K562 (cell line): ENCODE results near the gene SNX15. TPM values are rescaled to one million over a fixed set of nuclear protein-coding genes. Genes with fewer than 3 reads are reported as not detected.

Experiments
- CAMTA2 ChIP-seq: fragments of 250-450 bp; sonication (Bioruptor Pico); conservative IDR thresholded peaks from 2 replicates; pipeline ENCODE4 v1.5.1; 2022
- CBX2 ChIP-seq: fragments of 200-600 bp; sonication (generic); IDR thresholded peaks from one replicate; pipeline ENCODE4 v1.6.1; 2012; ENCODE audit warnings: mild to moderate bottlenecking, low read length, inconsistent platforms; ENCODE audit not compliant: insufficient read depth, poor library complexity, severe bottlenecking
- DLX4 ChIP-seq: fragments of 250-450 bp; sonication (Bioruptor Pico); IDR thresholded peaks from 2 replicates; pipeline ENCODE4 v1.6.1; 2021; ENCODE audit warnings: mild to moderate bottlenecking
- DPF2 ChIP-seq: fragments of 450-650 bp; IDR thresholded peaks from 2 replicates; pipeline ENCODE4 v1.6.1; 2016
- EHMT2 ChIP-seq: fragments of 450-650 bp; IDR thresholded peaks from 2 replicates; pipeline ENCODE4 v1.6.1; 2018; ENCODE audit warnings: antibody characterized with exemption
- ELF1 ChIP-seq: fragments of 200-800 bp; sonication (Bioruptor generic); IDR thresholded peaks from 2 replicates; pipeline ENCODE4 v1.6.1; 2016; ENCODE audit warnings: missing genetic modification characterization, missing compliant biosample characterization
- ELF4 ChIP-seq: fragments of 450-650 bp; formaldehyde crosslinking; IDR thresholded peaks from 2 replicates; pipeline ENCODE4 v1.4.0; 2022; ENCODE audit warnings: missing genetic modification characterization
- FOXA3 ChIP-seq, 2 experiments: fragments of 450-650 bp in 1 of 2; sonication (generic) in 1 of 2; formaldehyde crosslinking; IDR thresholded peaks in 1 of 2; conservative IDR thresholded peaks in 1 of 2; 2 replicates each; pipeline versions ENCODE4 v1.4.0 to v1.8.0; 2020 to 2022; ENCODE audit warnings: mild to moderate bottlenecking in 2 of 2, missing genetic modification reagents in 1 of 2
- HNRNPK ChIP-seq: fragments of 200-400 bp; formaldehyde crosslinking; IDR thresholded peaks from one replicate; pipeline ENCODE4 v1.6.1; 2018; ENCODE audit warnings: mild to moderate bottlenecking, low read depth, low read length; ENCODE audit not compliant: poor library complexity, severe bottlenecking
- MEF2A ChIP-seq: IDR thresholded peaks from 2 replicates; pipeline ENCODE4 v1.6.1; 2011; ENCODE audit warnings: low read depth, mild to moderate bottlenecking, low read length, moderate library complexity; ENCODE audit not compliant: control insufficient read depth
- MEF2D ChIP-seq: conservative IDR thresholded peaks from 2 replicates; pipeline ENCODE4 v1.6.1; 2016; ENCODE audit warnings: low read depth, missing genetic modification characterization, missing compliant biosample characterization
- MTA3 ChIP-seq: fragments of 450-650 bp; formaldehyde crosslinking; IDR thresholded peaks from 2 replicates; pipeline ENCODE4 v1.6.1; 2017; ENCODE audit warnings: mild to moderate bottlenecking, borderline replicate concordance
- OTX1 ChIP-seq: fragments of 450-650 bp; formaldehyde crosslinking; IDR thresholded peaks from 2 replicates; pipeline ENCODE4 v1.4.0; 2022; ENCODE audit warnings: mild to moderate bottlenecking
- PCBP1 ChIP-seq: fragments of 200-400 bp; formaldehyde crosslinking; IDR thresholded peaks from 2 replicates; pipeline ENCODE4 v1.6.1; 2018; ENCODE audit warnings: mild to moderate bottlenecking, low read depth, low read length; ENCODE audit not compliant: poor library complexity, severe bottlenecking
- RFX5 ChIP-seq: IDR thresholded peaks from 2 replicates; pipeline ENCODE4 v1.6.1; 2011; ENCODE audit warnings: low read depth, mild to moderate bottlenecking, improper control_type of control experiment, low read length
- RUNX1 ChIP-seq: sonication (generic); IDR thresholded peaks from 2 replicates; pipeline ENCODE4 v1.6.1; 2016; ENCODE audit warnings: antibody characterized with exemption, low read depth
- ZBTB1 ChIP-seq: sonication (generic); formaldehyde crosslinking; IDR thresholded peaks from 2 replicates; pipeline ENCODE4 v1.8.1; 2023; ENCODE audit warnings: missing genetic modification reagents, low read depth, mild to moderate bottlenecking, borderline replicate concordance
- ZC3H11A ChIP-seq: IDR thresholded peaks from 2 replicates; pipeline ENCODE4 v1.6.1; 2012; ENCODE audit warnings: low read depth, low read length, improper control_type of control experiment
- ZNF23 ChIP-seq: fragments of 250-450 bp; sonication (Bioruptor Pico); IDR thresholded peaks from 2 replicates; pipeline ENCODE4 v1.4.0; 2020; ENCODE audit warnings: mild to moderate bottlenecking
- ZNF41 ChIP-seq: fragments of 250-450 bp; sonication (Bioruptor Pico); conservative IDR thresholded peaks from 2 replicates; pipeline ENCODE4 v1.4.0; 2020; ENCODE audit warnings: mild to moderate bottlenecking
- polyA plus RNA-seq, 8 experiments: library from polyadenylated mRNA; depleted of rRNA in 4 of 8; stranded (reverse) in 5 of 8; unstranded in 3 of 8; fragments of >200 nt; fragmentation: Nextera tagmentation in 2 of 8; fragmentation: Illumina TruSeq in 1 of 8; extraction: Ambion mirVana in 2 of 8; extraction: Trizol in 1 of 8; gene quantifications; 2 replicates each; pipeline versions ENCODE4 v1.2.1 to v1.2.3, GENCODE V29; 2011 to 2014; ENCODE audit warnings: inconsistent platforms in 1 of 8, missing spikeins in 1 of 8
- total RNA-seq, 7 experiments: library from RNA; depleted of rRNA in 6 of 7; stranded (reverse); fragments of >200 nt in 6 of 7; fragmentation: Illumina TruSeq in 2 of 7; extraction: Trizol in 2 of 7; gene quantifications; 2 replicates each; pipeline versions ENCODE4 v1.2.1 to v1.2.3, GENCODE V29; 2011 to 2021; ENCODE audit warnings: low replicate concordance in 1 of 7
- TF ChIP-seq, protein P1 (sequence below), 2 experiments: fragments of 200-800 bp in 1 of 2; sonication (Bioruptor generic) in 1 of 2; sonication (generic) in 1 of 2; formaldehyde crosslinking in 1 of 2; IDR thresholded peaks in 1 of 2; conservative IDR thresholded peaks in 1 of 2; 2 replicates each; pipeline versions ENCODE4 v1.5.0 to v1.6.1; 2016 to 2020; ENCODE audit warnings: missing compliant biosample characterization in 1 of 2, missing genetic modification characterization in 1 of 2, missing genetic modification reagents in 1 of 2
- TF ChIP-seq, protein P2 (sequence below): fragments of 150-350 bp; IDR thresholded peaks from 2 replicates; pipeline ENCODE4 v1.6.1; 2014; ENCODE audit warnings: low read depth, mild to moderate bottlenecking, low read length, borderline replicate concordance

The SNX15 gene
- total and polyA plus RNA-seq, 9 of the 15 experiments (the other 6 are each of a cell fraction or from before 2014, with no cell fraction given), result 1.8 to 27.8 (median 15.2) TPM

DNA sequence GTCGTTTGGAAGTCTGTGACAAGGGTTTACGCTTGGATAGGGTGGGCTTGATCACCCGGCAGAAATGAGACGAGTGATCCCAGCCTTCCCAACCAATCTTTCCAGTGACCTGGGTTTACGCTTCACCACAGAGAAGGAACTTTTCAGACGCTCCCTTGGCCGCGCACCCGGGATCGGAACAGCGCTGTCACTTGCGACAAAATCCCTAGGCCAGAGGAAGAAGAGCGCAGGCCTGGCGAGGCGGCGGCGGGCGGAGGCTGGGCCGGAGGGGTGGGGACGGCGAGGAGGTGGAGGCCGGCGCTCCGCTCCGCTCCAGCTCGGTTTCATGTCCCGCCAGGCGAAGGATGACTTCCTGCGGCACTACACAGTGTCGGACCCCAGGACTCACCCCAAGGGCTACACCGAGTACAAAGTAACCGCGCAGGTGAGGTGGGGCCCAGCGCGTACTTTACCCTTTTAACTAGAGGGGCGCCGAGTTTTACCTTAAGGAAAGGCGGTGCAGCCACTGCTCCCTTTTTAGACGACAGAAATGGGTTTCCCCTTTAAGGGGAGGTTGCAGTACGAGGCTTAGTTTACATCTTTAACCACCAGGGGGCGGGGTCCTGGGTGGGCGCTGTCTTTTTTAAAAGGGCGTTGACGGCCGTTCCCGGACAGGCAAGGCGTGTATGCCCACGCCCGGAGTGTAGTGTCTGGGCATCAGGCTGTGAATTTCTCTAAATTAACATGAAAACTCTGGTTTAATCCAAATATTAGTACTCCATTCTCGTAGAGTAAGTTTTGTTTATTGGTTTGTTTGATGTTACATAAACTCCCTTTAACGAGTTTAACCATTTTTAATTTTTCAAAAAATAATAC lies at the start of gene SNX15 (continued):
- no peak for TF ChIP-seq DLX4 (CRISPR knock-in tag)
- peak; percentile 67; the same call in 1 of the 2 replicates for TF ChIP-seq MTA3
- no peak for TF ChIP-seq PCBP1
- no peak for TF ChIP-seq CBX2
- TF ChIP-seq, protein P1, sequence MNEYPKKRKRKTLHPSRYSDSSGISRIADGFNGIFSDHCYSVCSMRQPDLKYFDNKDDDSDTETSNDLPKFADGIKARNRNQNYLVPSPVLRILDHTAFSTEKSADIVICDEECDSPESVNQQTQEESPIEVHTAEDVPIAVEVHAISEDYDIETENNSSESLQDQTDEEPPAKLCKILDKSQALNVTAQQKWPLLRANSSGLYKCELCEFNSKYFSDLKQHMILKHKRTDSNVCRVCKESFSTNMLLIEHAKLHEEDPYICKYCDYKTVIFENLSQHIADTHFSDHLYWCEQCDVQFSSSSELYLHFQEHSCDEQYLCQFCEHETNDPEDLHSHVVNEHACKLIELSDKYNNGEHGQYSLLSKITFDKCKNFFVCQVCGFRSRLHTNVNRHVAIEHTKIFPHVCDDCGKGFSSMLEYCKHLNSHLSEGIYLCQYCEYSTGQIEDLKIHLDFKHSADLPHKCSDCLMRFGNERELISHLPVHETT (CRISPR knock-in tag; conservative IDR thresholded peaks at IDR 0.05 in 1 of 2, IDR thresholded peaks at IDR 0.05 in 1 of 2), result no peak
- no peak; the same call in 1 of the 2 replicates for TF ChIP-seq RUNX1
- no peak for TF ChIP-seq ZBTB1
- TF ChIP-seq RFX5, result no peak
- TF ChIP-seq ELF1 (tag), result 0 out of 2 replicates have a peak, but pooled peaks have one; percentile 21
- peak in 1 of 2 experiments; percentile 84; a peak in 1 of 4 replicates for TF ChIP-seq FOXA3 (CRISPR knock-in tag; conservative IDR thresholded peaks at IDR 0.05 in 1 of 2, IDR thresholded peaks at IDR 0.05 in 1 of 2)
- TF ChIP-seq ZNF41 (CRISPR knock-in tag), result no peak
- TF ChIP-seq EHMT2, result no peak
- no peak for TF ChIP-seq MEF2A
- TF ChIP-seq MEF2D (tag), result no peak
- no peak for TF ChIP-seq OTX1 (CRISPR knock-in tag)
- no peak for TF ChIP-seq HNRNPK
- no peak for TF ChIP-seq ZNF23 (CRISPR knock-in tag)
- no peak for TF ChIP-seq ZC3H11A
- no peak for TF ChIP-seq CAMTA2 (CRISPR knock-in tag)
- no peak; the same call in 1 of the 2 replicates for TF ChIP-seq DPF2
- TF ChIP-seq, protein P2, sequence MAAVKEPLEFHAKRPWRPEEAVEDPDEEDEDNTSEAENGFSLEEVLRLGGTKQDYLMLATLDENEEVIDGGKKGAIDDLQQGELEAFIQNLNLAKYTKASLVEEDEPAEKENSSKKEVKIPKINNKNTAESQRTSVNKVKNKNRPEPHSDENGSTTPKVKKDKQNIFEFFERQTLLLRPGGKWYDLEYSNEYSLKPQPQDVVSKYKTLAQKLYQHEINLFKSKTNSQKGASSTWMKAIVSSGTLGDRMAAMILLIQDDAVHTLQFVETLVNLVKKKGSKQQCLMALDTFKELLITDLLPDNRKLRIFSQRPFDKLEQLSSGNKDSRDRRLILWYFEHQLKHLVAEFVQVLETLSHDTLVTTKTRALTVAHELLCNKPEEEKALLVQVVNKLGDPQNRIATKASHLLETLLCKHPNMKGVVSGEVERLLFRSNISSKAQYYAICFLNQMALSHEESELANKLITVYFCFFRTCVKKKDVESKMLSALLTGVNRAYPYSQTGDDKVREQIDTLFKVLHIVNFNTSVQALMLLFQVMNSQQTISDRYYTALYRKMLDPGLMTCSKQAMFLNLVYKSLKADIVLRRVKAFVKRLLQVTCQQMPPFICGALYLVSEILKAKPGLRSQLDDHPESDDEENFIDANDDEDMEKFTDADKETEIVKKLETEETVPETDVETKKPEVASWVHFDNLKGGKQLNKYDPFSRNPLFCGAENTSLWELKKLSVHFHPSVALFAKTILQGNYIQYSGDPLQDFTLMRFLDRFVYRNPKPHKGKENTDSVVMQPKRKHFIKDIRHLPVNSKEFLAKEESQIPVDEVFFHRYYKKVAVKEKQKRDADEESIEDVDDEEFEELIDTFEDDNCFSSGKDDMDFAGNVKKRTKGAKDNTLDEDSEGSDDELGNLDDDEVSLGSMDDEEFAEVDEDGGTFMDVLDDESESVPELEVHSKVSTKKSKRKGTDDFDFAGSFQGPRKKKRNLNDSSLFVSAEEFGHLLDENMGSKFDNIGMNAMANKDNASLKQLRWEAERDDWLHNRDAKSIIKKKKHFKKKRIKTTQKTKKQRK, result no peak
- no peak for TF ChIP-seq ELF4 (CRISPR knock-in tag)
